Left ventricle myocardium inferior (tissue), 1 donor: ENCODE measurements around the gene SAMD10. TPM values are rescaled to one million over a fixed set of nuclear protein-coding genes. Genes with fewer than 3 reads are reported as not detected.

Experiments used
- DNase-seq: peaks from one replicate; pipeline ENCODE4 v3.0.0-alpha.2; 2020
- H3K27ac ChIP-seq: fragments of 200-600 bp; replicated peaks from 2 replicates; pipeline ENCODE4 v1.8.0; 2021
- H3K27me3 ChIP-seq: fragments of 200-600 bp; 2 replicates; pipeline ENCODE4 v1.8.0; 2021; ENCODE audit warnings: low read depth
- H3K36me3 ChIP-seq: fragments of 200-600 bp; 2 replicates; pipeline ENCODE4 v1.8.0; 2021
- H3K4me1 ChIP-seq: fragments of 200-600 bp; 2 replicates; pipeline ENCODE4 v1.8.0; 2021
- H3K4me3 ChIP-seq: fragments of 200-600 bp; 2 replicates; pipeline ENCODE4 v1.8.0; 2021; ENCODE audit warnings: mild to moderate bottlenecking, moderate library complexity
- H3K9me3 ChIP-seq: fragments of 200-600 bp; replicated peaks from 2 replicates; pipeline ENCODE4 v1.8.0; 2021
- CTCF ChIP-seq: fragments of 200-600 bp; IDR thresholded peaks from 2 replicates; pipeline ENCODE4 v1.8.0; 2021; ENCODE audit warnings: antibody characterized with exemption, mild to moderate bottlenecking, borderline replicate concordance
- intact Hi-C: fragments of 100-400 bp; cut with micrococcal nuclease; formaldehyde crosslinking; loops from one replicate; pipeline ENCODE4 v1.11.0; 2022
- total RNA-seq: library from RNA; stranded (reverse); fragmentation: NEBNext Ultra II Directional; extraction: Animal tissue kit (Norgen Biotek cat#: 25700); gene quantifications from one replicate; pipeline ENCODE4 v1.2.1, GENCODE V29; 2021
- donor health status: DM: no; HTN: yes; CAD: no; lungs with severe emphysema.

The SAMD10 gene
- total RNA-seq, 1 donor from 2014 or later: 5.6 TPM

- intact Hi-C loops: no loop called here
- Histone ChIP-seq H3K4me1 (peaks cover 32% of the 10 kb centered on the region), H3K36me3 (peaks cover 96% of the 10 kb centered on the region), H3K4me3 (no peak overlapping the region), H3K27me3 (no peaks in the 10 kb centered on the region), H3K9me3 (no peaks in the 10 kb centered on the region), H3K27ac (no peak overlapping the region)
- TF ChIP-seq CTCF: no peak
- DNase-seq: no peak
These were observed 26.0 kb upstream of the SAMD10 start for GRCh38 chr20:64005394-64005793.

- intact Hi-C loops: no loop called here
- no peak for TF ChIP-seq CTCF
- DNase-seq: no peak
- no peaks in the 10 kb centered on the region for H3K27me3 ChIP-seq
- H3K36me3 ChIP-seq: peaks cover 96% of the 10 kb centered on the region
- no peak overlapping the region for H3K27ac ChIP-seq
- H3K9me3 ChIP-seq: no peaks in the 10 kb centered on the region
- H3K4me1 ChIP-seq: peaks cover 32% of the 10 kb centered on the region
- no peak overlapping the region for H3K4me3 ChIP-seq
These were observed 24.7 kb upstream of the SAMD10 start for GRCh38 chr20:64003960-64004725.

GRCh38 chr20:64001607-64002011 is 22.2 kb upstream of the SAMD10 start:
- no peaks in the 10 kb centered on the region for H3K9me3 ChIP-seq
- TF ChIP-seq CTCF: no peak
- H3K4me3 ChIP-seq: no peak overlapping the region
- peaks cover 19% of the 10 kb centered on the region for H3K4me1 ChIP-seq
- DNase-seq: no peak
- intact Hi-C loops: no loop called here
- no peaks in the 10 kb centered on the region for H3K27me3 ChIP-seq
- no peak overlapping the region for H3K27ac ChIP-seq
- peaks cover 99% of the 10 kb centered on the region for H3K36me3 ChIP-seq

- H3K27ac ChIP-seq: no peak overlapping the region
- no peak for TF ChIP-seq CTCF
- H3K4me1 ChIP-seq: peaks cover 19% of the 10 kb centered on the region
- DNase-seq: no peak
- intact Hi-C loops: no loop called here
- no peak overlapping the region for H3K4me3 ChIP-seq
- peaks cover 99% of the 10 kb centered on the region for H3K36me3 ChIP-seq
- H3K27me3 ChIP-seq: no peaks in the 10 kb centered on the region
- no peaks in the 10 kb centered on the region for H3K9me3 ChIP-seq
These were observed 21.5 kb upstream of the SAMD10 start for GRCh38 chr20:64000906-64001305.

GRCh38 chr20:63982937-63983336 is 3.5 kb upstream of the SAMD10 start:
- intact Hi-C loops: no loop called here

More at GRCh38 chr20:63982937-63983336, 3.5 kb upstream of the SAMD10 start:
- TF ChIP-seq CTCF: no peak
- no peaks in the 10 kb centered on the region for H3K27me3 ChIP-seq
- no peak for DNase-seq
- H3K4me3 ChIP-seq: no peak overlapping the region
- no peaks in the 10 kb centered on the region for H3K9me3 ChIP-seq
- no peak overlapping the region for H3K27ac ChIP-seq
- H3K36me3 ChIP-seq: peaks cover 49% of the 10 kb centered on the region
- H3K4me1 ChIP-seq: peaks cover 50% of the 10 kb centered on the region
